Body of pancreas (tissue), 4 donors: ENCODE measurements around the gene LRRFIP1.

Source experiments
- CTCF ChIP-seq, 7 experiments: fragments of 450-650 bp in 4 of 7; fragments of 200-600 bp in 3 of 7; sonication (generic) in 3 of 7; IDR thresholded peaks; one replicate each; pipeline ENCODE4 v1.5.1; 2016 to 2019; ENCODE audit warnings: antibody characterized with exemption in 7 of 7
- POLR2A ChIP-seq, 3 donors: fragments of 450-650 bp; IDR thresholded peaks; one replicate each; pipeline ENCODE4 v1.6.1; 2016; ENCODE audit warnings: antibody characterized with exemption in 3 of 3, mild to moderate bottlenecking in 2 of 3

- TF ChIP-seq CTCF (IDR thresholded peaks at IDR 0.05) (no peak), POLR2A (IDR thresholded peaks at IDR 0.05) (no peak)
Measured at GRCh38 chr2:237616734-237617586, 10.4 kb upstream of the LRRFIP1 start.
